PC-3 (cell line): ENCODE results near the gene IL17B. TPM values are rescaled to one million over a fixed set of nuclear protein-coding genes. Genes with fewer than 3 reads are reported as not detected.
A peak's percentile ranks its signal among the peaks of the same experiment; 100 is the strongest.

Experiments
- ATAC-seq: fragments of 200-7000 bp; cut with Tn5 transposase; 2 replicates; pipeline ENCODE4 v1.9.1; 2020; ENCODE audit warnings: mild to moderate bottlenecking, moderate library complexity
- BruUV-seq: library from RNA; stranded (reverse); fragments of 400-500 nt; replicated peaks from 2 replicates; lab custom pipeline; 2021; lab: Mats Ljungman, UMichigan
- CTCF ChIA-PET: fragments of 300-600 bp; sonication (Branson Sonifier 250); formaldehyde crosslinking; loops from one replicate; lab custom pipeline; 2022; ENCODE audit warnings: antibody characterized with exemption; lab: Charles Lee
- POLR2A ChIA-PET: fragments of 300-600 bp; sonication (Branson Sonifier 250); formaldehyde crosslinking; loops from one replicate; lab custom pipeline; 2022; ENCODE audit warnings: antibody characterized with exemption; ENCODE audit not compliant: unreplicated experiment; lab: Charles Lee
- DNase-seq: peaks from one replicate; pipeline ENCODE4 v3.0.0-alpha.2; 2015
- H2AFZ ChIP-seq: fragments of 300-600 bp; sonication (generic); 2 replicates; pipeline ENCODE4 v1.6.0; 2016; ENCODE audit warnings: antibody characterized with exemption, low read length
- H3F3A ChIP-seq: fragments of 300-600 bp; sonication (generic); one replicate; pipeline ENCODE4 v1.6.0; 2017; ENCODE audit warnings: antibody characterized with exemption, low read length, control low read depth, mild to moderate bottlenecking; ENCODE audit not compliant: unreplicated experiment
- H3K27ac ChIP-seq: fragments of 300-600 bp; sonication (generic); 2 replicates; pipeline ENCODE4 v1.5.1; 2016; ENCODE audit warnings: mild to moderate bottlenecking, low read length
- H3K27me3 ChIP-seq: fragments of 300-600 bp; sonication (generic); 2 replicates; pipeline ENCODE4 v1.6.1; 2016; ENCODE audit warnings: low read length, mixed read lengths
- H3K36me3 ChIP-seq: fragments of 300-600 bp; sonication (generic); 2 replicates; pipeline ENCODE4 v1.6.1; 2016; ENCODE audit warnings: low read depth, mixed run types, low read length, mixed read lengths
- H3K4me1 ChIP-seq: fragments of 300-600 bp; sonication (generic); 2 replicates; pipeline ENCODE4 v1.5.1; 2016; ENCODE audit warnings: low read length; ENCODE audit not compliant: insufficient read depth
- H3K4me2 ChIP-seq: fragments of 300-600 bp; sonication (generic); 2 replicates; pipeline ENCODE4 v1.6.0; 2016; ENCODE audit warnings: low read length
- H3K4me3 ChIP-seq: fragments of 300-600 bp; sonication (generic); 2 replicates; pipeline ENCODE4 v1.5.1; 2016; ENCODE audit warnings: mild to moderate bottlenecking, low read length, mixed read lengths
- H3K79me2 ChIP-seq: fragments of 300-600 bp; sonication (generic); 2 replicates; pipeline ENCODE4 v1.6.1; 2017; ENCODE audit warnings: low read length, mixed read lengths
- H3K9ac ChIP-seq: fragments of 300-600 bp; sonication (generic); 2 replicates; pipeline ENCODE4 v1.6.0; 2016; ENCODE audit warnings: mild to moderate bottlenecking, low read length
- H3K9me2 ChIP-seq: fragments of 300-600 bp; sonication (generic); replicated peaks from 2 replicates; pipeline ENCODE4 v1.6.1; 2016; ENCODE audit warnings: mixed run types, low read length, mixed read lengths
- H3K9me3 ChIP-seq: fragments of 300-600 bp; sonication (generic); 2 replicates; pipeline ENCODE4 v1.6.1; 2016; ENCODE audit warnings: low read length, mixed read lengths
- H4K20me1 ChIP-seq: fragments of 300-600 bp; sonication (generic); 2 replicates; pipeline ENCODE4 v1.6.1; 2016; ENCODE audit warnings: low read length, mixed read lengths
- EZH2 ChIP-seq: fragments of 300-600 bp; sonication (generic); IDR thresholded peaks from one replicate; pipeline ENCODE4 v1.6.1; 2017; ENCODE audit warnings: antibody characterized with exemption, mild to moderate bottlenecking, low read length; ENCODE audit not compliant: unreplicated experiment
- EZH2phosphoT487 ChIP-seq: fragments of 300-600 bp; sonication (generic); IDR thresholded peaks from 2 replicates; pipeline ENCODE4 v1.6.1; 2018; ENCODE audit warnings: mild to moderate bottlenecking, antibody characterized with exemption, low read length, borderline replicate concordance
- intact Hi-C: fragments of 100-400 bp; cut with micrococcal nuclease; formaldehyde crosslinking; loops from 2 replicates; pipeline ENCODE4 v1.9.0; 2023
- total RNA-seq: library from RNA; depleted of rRNA; stranded (reverse); fragments of >200 nt; gene quantifications from 2 replicates; pipeline ENCODE4 v1.2.3, GENCODE V29; 2014
- TF ChIP-seq, protein P1 (sequence below): fragments of 300-600 bp; sonication (generic); conservative IDR thresholded peaks from 2 replicates; pipeline ENCODE4 v1.5.1; 2017; ENCODE audit warnings: antibody characterized with exemption, low read depth, mild to moderate bottlenecking, low read length

The IL17B gene
- total RNA-seq, 1 experiment from 2014 or later = not detected

DNA sequence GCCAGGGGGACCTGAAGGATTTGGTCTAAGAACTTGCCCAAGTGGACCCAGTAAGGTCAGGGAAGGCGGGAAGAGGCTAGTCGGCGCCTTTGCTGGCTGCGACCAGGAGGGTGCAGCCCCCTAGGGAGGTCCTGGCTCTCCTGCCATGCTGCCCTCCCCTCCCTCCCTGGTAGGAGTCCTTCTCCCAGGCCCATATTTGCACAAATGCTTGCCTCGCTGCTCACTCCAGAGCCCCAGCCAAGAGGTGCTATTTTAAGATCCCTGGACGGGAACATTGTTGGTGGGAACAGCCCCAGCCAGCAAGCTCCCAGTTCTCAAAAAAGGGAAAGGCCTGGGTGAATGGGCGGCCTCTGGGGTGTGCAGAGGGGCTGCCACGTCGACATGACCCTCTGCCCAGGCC, 4.3 kb upstream of the IL17B start:
- intact Hi-C loops = loop anchor here (2.0 kb wide), 1 partner anchor 235 kb away; no protein-coding TSS in a partner anchor
- no peak for ATAC-seq
- no peak for TF ChIP-seq EZH2
- no peak for TF ChIP-seq EZH2phosphoT487
- TF ChIP-seq, protein P1, sequence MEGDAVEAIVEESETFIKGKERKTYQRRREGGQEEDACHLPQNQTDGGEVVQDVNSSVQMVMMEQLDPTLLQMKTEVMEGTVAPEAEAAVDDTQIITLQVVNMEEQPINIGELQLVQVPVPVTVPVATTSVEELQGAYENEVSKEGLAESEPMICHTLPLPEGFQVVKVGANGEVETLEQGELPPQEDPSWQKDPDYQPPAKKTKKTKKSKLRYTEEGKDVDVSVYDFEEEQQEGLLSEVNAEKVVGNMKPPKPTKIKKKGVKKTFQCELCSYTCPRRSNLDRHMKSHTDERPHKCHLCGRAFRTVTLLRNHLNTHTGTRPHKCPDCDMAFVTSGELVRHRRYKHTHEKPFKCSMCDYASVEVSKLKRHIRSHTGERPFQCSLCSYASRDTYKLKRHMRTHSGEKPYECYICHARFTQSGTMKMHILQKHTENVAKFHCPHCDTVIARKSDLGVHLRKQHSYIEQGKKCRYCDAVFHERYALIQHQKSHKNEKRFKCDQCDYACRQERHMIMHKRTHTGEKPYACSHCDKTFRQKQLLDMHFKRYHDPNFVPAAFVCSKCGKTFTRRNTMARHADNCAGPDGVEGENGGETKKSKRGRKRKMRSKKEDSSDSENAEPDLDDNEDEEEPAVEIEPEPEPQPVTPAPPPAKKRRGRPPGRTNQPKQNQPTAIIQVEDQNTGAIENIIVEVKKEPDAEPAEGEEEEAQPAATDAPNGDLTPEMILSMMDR = no peak

DNA sequence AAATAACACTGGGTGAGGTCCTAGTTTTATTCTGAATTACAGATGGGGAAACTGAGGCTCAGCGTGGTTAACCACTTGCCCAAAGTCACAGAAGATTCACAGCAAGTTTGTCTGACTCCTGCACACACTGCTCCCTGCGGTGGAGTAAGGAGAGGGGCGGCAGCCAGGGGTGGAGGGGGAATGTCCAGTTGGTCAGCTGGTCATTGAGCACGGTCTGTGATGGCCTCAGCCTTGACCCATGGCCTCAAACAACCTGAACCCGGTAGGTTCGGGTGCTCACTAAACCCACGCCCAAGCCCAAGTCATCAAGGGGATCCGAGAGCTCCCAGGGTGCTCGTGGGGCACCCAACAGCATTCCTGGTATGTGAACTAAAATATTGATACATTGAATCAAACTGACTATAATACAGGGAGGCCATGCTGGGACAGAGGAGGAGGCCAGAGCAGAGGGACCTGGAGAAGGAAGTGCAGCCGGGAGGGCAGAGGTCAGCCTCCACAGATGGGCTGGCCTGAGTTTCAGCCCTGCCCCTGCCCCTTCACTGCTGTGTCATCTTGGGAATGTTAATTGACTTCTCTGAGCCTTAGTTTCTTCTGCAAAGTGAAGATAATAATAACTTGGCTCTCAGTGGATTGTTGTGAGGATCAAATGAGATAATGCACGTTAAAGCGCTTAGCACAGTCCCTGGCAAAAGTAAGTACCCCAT, 3.6 kb upstream of the IL17B start:
- Histone ChIP-seq H3K27ac (no peak overlapping the region), H3F3A (no peaks in the 10 kb centered on the region), H3K4me3 (no peak overlapping the region), H3K79me2 (no peaks in the 10 kb centered on the region), H3K9me2 (no peaks in the 10 kb centered on the region), H3K27me3 (no peaks in the 10 kb centered on the region), H2AFZ (no peak overlapping the region), H3K36me3 (no peaks in the 10 kb centered on the region), H3K4me2 (no peak overlapping the region), H4K20me1 (no peaks in the 10 kb centered on the region), H3K9ac (no peak overlapping the region), H3K9me3 (no peaks in the 10 kb centered on the region), H3K4me1 (no peaks in the 10 kb centered on the region)
- ChIA-PET CTCF (interaction anchor here (1.0 to 1.1 kb wide), 3 partner anchors 52 to 182 kb away, joined by 3 to 6 read pairs (median 4); no protein-coding TSS in a partner anchor), POLR2A (interaction anchor here (0.8 kb wide), 1 partner anchor 19 kb away, joined by 4 read pairs; no protein-coding TSS in a partner anchor)
- no peak for DNase-seq
- no peak for ATAC-seq
- intact Hi-C loops = loop anchor here (1.0 to 2.0 kb wide), 3 partner anchors 49 to 236 kb away; no protein-coding TSS in a partner anchor
- BruUV-seq = no TSS peak
- TF ChIP-seq EZH2phosphoT487 = no peak
- no peak for TF ChIP-seq EZH2
- TF ChIP-seq, protein P1 = no peak

More for the DNA sequence above, 4.3 kb upstream of the IL17B start:
- no peaks in the 10 kb centered on the region for H3K27me3 ChIP-seq
- H2AFZ ChIP-seq = no peak overlapping the region
- no peaks in the 10 kb centered on the region for H3K36me3 ChIP-seq
- H3K4me2 ChIP-seq = no peak overlapping the region
- no TSS peak for BruUV-seq
- H3K79me2 ChIP-seq = no peaks in the 10 kb centered on the region
- ChIA-PET CTCF (interaction anchor here (0.6 kb wide), 1 partner anchor 183 kb away, joined by 8 read pairs; no protein-coding TSS in a partner anchor), POLR2A (no interaction called here)
- H3K9ac ChIP-seq = no peak overlapping the region
- no peaks in the 10 kb centered on the region for H3K9me2 ChIP-seq
- H3F3A ChIP-seq = no peaks in the 10 kb centered on the region
- H3K9me3 ChIP-seq = no peaks in the 10 kb centered on the region
- H3K27ac ChIP-seq = no peak overlapping the region
- no peak for DNase-seq
- no peak overlapping the region for H3K4me3 ChIP-seq
- H3K4me1 ChIP-seq = no peaks in the 10 kb centered on the region
- no peaks in the 10 kb centered on the region for H4K20me1 ChIP-seq

DNA sequence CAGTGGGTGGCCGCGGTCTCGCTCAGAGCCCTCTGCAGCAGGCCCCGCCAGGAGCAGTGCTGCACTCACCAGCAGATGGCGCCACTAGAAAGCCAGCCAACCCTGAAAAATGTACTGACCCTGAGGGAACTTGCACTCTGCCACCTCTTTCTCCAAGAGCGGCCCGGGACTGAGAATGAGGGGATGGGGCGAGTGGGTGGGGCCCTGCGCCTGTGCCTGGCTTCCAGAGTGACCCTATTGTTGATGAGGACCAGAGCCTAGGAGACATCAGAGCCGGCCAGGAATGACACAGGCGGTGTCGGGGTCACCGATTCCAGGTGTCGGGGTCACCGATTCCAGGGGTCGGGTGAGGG, 2.9 kb upstream of the IL17B start:
- Histone ChIP-seq H3K9ac (no peak overlapping the region), H3K4me1 (no peaks in the 10 kb centered on the region), H3K4me3 (no peak overlapping the region), H3K27me3 (no peaks in the 10 kb centered on the region), H2AFZ (peak overlapping the region; percentile 80), H3K9me2 (no peaks in the 10 kb centered on the region), H3K4me2 (0 out of 2 replicates have a peak overlapping the region, but pooled peaks have one; percentile 17), H4K20me1 (no peaks in the 10 kb centered on the region), H3K79me2 (no peaks in the 10 kb centered on the region), H3F3A (no peaks in the 10 kb centered on the region), H3K27ac (no peak overlapping the region), H3K36me3 (no peaks in the 10 kb centered on the region), H3K9me3 (no peaks in the 10 kb centered on the region)
- TF ChIP-seq, protein P1 = peak; percentile 99
- TF ChIP-seq EZH2phosphoT487 = no peak
- no peak for TF ChIP-seq EZH2
- POLR2A ChIA-PET = interaction anchor here (0.8 kb wide), 1 partner anchor 20 kb away, joined by 4 read pairs; no protein-coding TSS in a partner anchor
- ATAC-seq (peak; percentile 98), DNase-seq (peak; percentile 89)
- CTCF ChIA-PET = interaction anchor here (1.0 to 1.1 kb wide), 4 partner anchors 53 to 183 kb away, joined by 3 to 6 read pairs (median 4); no protein-coding TSS in a partner anchor
- intact Hi-C loops = loop anchor here (1.0 to 2.0 kb wide), 3 partner anchors 49 to 237 kb away; no protein-coding TSS in a partner anchor
- no TSS peak for BruUV-seq
